GM21367 (cell line): Measurements from ENCODE around the gene RUFY1.
"Not testable (repeated sequence)": the region's sequence is repeated elsewhere in the genome, so short reads cannot be mapped to it uniquely, and the experiment has no call there.

Experiments used
- ATAC-seq: cut with Tn5 transposase; IDR thresholded peaks from one replicate; pipeline ENCODE4 v1.9.1; 2021; ENCODE audit not compliant: unreplicated experiment

Gene RUFY1

DNA sequence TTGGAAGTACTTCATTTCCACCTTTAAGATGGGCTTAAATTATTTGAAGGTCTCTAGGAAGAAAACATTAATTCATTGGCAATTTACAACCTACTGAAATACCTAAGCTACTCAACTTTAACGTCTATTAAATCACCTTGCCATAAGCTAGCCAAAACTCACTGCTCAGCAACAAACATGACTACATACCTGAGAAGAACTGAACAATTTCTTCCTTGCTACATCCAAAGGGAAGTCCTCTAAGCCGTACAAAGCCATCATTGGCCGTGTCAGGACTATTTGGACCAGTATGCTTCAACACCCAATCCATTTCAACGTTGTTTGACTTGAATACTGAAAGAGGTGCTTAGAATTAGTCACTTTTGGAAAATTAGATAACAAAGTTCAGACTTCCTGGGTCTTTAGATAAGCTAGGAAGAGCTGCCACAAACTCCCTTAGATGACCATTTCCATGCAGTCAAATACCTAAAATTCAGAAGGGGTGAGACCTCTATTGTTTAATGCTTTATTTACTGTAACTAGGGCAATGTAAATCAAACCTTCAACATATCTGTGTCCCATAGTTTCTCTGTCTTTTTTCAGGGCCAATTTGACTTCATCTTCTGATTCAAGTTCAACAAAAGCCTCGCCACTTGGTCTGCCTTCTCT, 70.5 kb downstream of the RUFY1 start:
- ATAC-seq: no peak

DNA sequence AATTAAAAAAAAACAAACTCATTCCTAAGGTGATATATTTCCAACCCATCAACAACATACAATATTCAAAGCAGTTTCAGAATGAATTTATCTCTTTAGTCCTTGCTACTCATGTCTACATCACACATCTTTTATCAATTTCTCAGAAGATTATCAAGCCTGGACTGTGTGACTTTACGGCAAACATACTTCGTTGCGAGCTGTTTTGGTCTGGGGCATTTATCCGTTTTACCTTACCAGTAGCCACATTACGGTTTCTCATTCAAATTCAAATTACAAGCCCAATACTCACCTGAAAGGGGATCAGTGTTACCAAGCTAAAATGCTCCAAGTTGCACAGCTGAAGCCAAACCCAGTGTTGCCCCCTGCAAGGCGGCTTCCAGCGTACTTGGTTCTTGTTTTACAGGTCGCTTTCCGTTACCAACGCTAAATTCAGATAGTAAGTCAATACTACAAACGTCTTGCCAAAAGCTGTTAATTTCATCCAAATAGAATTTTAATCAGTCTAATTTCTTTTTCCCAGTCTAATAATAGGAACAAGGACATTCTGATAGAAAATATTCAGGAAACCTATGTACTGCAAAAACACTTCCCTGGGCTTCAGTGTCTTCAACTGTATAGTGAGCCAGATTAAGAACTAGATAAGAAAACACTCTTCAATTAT, 71.3 kb downstream of the RUFY1 start:
- no peak for ATAC-seq

DNA sequence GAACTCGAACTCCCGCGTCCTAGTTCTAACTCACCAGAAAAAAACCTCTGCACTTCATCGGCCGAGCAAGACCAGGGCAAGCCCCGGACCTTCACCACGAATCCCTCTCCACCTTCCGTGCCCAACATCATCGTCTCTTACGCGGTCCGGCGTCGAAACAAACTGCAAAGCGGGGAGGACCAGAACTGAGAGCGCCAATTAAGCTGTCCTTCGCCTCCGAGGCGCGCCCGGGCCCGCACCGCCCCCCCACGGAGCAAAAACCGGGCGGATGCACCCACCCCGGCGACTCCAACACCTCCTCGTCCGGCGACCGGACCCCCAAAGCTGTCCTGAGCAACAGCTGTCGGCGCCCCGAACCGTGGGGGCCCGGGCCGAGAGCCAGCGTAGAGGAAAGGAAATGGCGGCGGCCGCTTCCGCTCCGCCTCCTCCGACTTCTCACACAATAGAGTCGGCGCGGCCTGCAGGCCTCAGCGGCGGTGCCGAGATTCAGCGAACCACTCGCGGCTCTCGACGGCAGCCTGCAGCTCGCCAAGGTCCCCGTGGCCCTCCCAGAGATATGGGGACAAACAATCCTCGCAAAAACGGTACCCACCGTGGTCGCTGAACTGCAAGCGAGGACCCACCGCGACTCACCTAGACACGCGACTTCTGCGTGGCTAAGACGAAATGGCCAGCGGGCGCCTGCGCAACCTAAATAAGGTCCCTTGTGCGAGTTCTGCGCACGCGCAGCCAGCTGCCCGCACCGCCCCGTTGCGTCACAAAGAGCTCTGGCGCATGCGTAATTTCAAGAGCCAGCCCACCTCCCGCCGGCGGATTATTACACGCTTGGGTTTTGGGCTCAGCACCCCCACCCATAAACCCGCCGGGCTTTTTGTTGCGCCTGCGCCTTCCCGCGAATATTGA, 72.9 kb downstream of the RUFY1 start, which contains the start of gene HNRNPH1:
Gene HNRNPH1, minus strand, starts transcription at position 669 of the 903 bp plus-strand sequence. Its CDS starts 538 bp downstream, at position 131.
- ATAC-seq: peak; percentile 62

DNA sequence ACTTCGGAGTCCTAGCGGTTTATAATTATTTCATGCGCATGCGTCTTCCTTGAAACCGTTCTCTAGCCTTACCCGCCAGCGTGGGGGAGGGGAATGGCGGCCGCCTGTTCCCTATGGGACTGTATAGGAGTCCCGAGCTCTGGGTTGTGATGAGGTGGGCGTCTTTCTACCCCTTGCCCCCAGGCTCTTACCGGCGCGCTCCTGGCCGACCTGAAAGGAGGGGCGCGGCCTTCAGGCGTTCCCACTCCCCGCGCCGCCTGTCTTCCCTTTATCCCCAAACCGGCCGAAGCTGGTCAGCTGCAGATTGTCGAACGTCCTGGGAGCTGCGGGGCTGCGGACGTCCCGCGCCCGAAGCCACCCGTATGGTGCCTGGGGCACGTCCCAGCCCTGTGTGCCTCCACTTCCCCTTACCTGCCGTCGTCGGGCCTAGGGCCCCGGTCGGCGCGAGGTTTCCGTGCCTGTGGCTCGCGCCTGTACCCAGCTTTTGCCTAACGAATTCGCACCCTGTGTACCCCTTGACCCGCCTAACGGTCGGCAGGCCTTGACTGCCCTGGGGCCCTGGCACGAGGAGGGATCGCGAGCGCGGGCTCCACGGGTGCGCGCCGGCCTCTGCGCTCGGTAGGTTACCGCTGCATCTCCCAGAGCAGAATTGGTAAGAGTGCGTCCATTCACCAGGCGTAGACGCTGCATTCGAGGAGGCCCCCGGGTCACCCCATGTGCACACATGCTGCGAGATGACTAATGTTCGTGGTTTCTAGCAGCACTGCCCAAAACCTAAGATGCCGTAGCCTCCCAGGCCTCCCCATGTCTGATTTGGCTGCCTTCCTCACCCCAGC, 73.8 kb downstream of the RUFY1 start:
- ATAC-seq: peak; percentile 6

DNA sequence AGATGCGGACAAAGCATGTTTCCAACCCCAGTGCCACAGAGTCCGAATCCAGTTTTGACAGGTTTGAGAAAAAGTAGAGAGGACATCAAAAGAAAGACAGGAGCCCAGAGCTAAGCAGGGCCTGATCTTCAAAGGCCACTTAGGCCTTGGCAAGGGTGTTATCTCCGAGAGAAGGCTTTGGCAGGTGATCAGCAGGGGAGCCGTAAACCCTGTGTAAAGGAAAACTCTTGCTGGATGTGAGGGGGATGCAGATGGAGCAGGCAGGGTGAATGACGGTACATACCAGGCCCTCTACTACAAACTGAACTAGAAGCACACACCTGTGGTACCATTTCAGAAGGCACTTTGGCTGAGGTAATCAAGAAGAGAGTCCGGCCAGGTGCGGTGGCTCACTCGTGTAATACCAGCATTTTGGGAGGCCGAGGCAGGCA, 74.5 kb downstream of the RUFY1 start:
- ATAC-seq: no peak

DNA sequence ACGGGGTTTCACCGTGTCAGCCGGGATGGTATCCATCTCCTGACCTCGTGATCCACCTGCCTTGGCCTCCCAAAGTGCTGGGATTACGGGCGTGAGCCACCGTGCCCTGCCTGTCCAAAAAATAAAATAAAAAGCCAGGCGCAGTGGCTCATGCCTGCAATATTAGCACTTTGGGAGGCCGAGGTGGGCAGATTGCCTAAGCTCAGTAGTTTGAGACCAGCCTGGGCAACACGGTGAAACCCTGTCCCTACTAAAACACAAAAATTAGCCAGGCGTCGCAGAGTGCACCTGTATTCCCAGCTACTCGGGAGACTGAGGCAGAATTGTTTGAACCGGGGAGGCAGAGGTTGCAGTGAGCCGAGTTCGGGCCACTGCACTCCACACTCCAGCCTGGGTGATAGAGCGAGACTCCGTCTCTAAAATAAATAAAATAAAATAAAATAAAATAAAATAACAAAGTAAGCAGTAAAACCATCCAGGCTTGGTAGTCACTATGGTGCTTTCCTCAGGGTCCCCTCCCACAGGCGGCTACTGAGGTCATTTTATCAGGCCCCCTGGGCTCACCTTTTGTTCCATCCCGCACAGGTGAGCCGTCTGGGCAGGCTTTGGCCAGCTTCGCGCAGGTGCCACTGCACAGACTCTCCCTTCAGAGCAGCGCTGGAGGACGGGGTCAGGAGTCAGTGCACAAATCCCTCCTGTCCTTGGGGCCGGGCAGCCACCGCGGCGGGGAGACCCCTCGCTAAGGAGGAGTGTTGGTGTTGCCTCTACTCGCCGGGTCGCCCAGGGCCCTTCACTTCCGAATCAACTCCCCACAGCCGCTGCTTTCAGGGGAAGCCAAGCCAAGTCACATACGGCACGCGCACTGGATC, 83.4 kb downstream of the RUFY1 start:
- peak; percentile 52 for ATAC-seq

DNA sequence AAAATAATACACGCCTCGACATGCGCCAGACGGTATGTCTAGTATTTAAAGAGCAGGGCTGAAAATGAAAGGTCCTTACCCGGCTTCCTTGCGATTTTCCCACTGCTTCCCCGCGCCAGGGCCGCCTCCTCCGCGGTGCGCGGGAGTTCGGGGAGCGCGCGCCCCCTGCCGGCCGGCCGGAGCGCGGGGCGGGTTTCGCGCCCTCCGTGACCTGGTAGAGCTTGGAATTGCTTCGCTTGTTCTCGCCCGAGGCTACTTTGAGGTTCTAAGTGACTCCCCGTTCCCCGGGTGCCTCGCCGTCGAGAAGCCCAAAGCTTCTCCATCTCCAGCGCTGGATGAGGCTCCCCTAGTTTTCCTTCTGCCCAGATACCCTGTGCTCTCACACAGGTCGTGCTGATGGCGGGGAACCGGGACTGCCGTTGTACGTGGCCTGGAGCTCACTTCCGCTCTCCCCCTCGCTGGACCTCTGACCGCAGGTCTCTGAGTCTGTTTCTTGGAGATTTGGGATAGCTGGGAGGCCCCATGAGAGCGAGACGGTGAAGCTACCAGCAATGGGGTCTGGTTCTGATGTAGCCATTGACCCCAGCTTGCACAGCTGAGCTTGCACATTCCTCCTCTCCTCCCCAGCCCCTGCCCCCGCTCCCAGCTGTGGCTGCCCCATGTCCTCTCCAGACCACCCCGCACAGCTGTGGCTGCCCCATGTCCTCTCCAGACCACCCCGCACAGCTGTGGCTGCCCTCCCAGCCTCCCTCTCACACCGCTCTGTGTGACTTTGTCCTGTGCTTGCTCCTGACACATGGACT, 84.2 kb downstream of the RUFY1 start:
- peak; percentile 82 for ATAC-seq

DNA sequence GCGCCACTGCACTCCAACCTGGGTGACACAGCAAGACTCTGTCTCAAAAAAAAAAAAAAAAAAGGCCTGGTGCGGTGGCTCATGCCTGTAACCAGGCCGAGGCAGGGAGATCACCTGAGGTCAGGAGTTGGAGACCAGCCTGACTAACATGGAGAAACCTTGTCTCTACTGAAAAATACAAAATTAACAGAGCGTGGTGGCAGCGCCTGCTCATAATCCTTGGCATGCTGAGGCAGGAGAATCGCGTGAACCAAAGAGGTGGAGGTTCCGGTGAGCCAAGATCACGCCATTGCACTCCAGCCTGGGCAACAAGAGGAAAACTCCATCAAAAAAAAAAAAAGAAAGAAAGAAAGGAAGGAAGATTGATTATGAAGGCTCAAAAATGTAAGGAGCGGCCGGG, 88.9 kb downstream of the RUFY1 start:
- ATAC-seq: not testable (repeated sequence)

DNA sequence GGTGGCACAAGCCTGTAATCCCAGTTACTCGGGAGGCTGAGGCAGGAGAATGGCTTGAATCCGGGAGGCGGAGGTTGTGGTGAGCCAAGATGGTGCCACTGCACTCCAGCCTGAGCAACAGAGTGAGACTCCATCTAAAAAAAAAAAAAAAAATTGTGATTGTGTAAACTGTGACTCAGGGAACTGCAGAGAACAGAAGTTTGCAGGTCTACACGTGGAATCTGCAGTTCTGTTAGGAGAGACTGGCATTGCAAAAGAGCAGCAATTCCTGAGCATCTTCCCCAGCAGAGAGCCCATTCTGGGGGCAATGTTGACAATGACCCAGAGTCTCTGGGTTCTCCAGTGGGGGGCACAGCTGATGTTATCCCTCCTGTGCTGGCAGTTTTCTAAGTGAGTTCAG, 91.4 kb downstream of the RUFY1 start:
- not testable (repeated sequence) for ATAC-seq

DNA sequence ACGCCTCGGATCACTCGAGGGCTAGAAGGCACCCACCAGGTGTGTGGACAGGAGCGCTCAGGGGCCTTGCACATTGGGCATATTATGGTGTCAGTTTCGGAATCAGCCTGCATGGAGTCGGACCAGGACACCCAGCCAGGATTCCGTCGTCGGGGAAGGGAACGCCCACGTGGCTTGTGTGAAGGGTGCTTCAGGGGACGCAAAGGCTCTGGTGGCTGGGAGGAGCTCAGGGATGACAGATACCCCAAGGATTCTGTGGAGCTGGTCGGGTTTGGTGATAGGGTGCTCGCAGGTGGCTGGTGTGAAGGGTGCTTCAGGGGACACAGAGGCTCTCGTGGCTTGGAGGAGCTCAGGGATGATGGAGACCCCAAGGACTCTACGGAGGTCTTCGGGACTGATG, 92.3 kb downstream of the RUFY1 start:
- not testable (repeated sequence) for ATAC-seq

DNA sequence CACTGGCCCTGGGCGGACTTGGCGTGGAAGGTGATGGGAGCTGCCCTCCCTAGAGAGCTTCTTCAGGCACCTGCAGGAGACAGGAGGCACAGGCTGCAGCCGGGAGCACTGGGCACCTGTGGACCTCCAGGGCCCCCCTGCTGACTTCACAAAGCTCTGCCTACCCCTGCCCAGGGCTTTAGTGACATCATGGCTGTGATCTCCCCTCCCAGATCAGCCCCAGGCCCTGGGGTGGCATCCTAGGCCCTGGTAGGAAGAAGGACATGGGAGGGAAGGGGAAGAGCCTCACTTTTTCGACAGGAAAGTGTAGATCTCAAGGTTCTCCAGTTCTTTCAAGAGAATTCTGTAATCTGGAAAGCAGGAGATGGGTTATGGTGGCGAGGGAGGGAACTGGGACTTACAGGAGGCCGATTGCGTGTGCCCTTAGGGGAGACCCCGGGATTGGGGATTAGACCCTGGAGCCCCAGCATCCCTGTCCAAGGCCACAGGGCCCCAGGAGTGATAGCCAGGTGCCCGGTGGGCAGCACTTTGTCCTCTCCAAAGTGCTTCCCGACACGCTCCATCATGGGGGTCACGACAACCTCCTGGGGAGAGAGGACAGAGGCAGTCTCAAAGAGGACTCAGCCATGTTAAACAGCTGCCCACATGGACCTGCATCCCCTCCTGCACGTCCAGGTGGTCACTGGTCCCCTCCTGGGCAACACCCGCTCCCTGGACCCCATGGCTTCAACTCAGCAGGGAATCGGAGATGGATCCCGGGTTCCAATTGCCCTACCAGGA, 93.0 kb downstream of the RUFY1 start:
- ATAC-seq: not testable (repeated sequence)

DNA sequence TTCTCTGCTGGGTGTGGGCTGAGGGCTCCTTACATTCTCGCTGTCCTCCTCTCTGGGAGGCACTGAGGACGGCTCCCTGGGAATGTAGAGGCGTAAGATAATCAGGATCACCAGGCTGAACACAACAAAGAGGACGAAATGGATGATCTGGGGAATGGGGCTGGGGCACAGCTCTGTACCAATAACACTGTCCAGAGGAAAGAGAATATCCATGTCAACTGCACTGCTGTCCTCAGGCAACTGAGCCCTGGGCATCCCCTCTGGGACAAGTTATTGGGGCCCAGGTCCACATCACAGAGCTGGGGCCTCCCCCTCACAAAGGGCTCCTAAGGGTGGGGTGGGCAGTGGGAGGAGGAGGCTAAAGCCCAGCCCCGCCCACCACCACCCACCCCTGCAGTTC, 94.4 kb downstream of the RUFY1 start:
- not testable (repeated sequence) for ATAC-seq

DNA sequence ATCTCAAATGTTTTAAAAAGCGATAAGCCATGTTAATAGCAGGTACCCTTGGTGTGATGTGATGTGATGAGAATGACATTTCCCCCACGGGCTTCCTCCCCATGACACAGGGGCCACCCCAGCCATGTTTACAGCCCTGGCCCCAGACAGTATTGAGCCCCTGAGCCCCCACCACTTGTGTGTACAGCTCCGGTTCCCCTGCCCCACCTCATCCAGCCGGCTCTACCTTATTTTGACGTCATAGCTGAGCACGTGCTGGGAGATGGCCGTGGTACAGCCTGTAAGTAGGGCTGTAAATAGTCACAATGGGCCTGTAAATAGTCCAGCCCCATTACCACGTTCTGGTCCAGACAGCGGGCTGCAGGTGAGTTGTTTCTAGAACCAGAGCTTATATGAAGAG, 98.1 kb downstream of the RUFY1 start:
- ATAC-seq: no peak

DNA sequence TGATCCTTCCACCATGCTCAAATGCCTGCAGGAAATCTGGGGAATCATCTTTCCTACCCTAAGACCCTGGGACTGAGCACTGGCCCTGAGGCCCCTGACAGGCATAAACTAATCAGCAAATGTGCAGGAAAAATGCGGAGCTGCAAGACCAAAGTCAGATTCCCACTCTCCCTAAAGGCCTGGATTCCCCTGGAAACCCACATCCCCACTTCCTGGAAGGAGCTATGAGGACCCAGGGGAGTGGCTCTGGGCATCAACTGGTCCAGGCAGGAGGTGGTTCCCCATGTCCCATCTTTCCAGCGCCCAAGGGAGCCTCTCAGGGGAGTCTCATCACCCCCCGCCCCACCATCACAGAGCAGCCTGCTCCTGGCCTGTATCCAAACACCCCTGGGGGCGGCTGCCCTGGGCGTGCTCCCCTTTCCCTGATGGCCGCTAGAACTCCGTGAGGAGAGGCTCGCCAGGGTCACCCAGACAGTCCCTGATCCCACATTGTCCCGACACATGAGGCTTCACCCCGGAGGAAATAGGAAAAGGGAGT, 98.9 kb downstream of the RUFY1 start:
- not testable (repeated sequence) for ATAC-seq

DNA sequence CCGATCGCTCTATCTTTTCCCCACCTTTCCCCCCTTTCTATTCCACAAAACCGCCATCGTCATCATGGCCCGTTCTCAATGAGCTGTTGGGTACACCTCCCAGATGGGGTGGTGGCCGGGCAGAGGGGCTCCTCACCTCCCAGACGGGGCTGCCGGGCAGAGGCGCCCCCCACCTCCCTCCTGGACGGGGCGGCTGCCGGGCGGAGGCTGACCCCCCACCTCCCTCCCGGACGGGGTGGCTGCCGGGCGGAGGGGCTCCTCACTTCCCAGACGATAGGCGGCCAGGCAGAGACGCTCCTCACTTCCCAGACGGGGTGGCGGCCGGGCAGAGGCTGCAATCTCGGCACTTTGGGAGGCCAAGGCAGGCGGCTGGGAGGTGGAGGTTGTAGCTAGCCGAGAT, 99.9 kb downstream of the RUFY1 start:
- ATAC-seq: not testable (repeated sequence)

DNA sequence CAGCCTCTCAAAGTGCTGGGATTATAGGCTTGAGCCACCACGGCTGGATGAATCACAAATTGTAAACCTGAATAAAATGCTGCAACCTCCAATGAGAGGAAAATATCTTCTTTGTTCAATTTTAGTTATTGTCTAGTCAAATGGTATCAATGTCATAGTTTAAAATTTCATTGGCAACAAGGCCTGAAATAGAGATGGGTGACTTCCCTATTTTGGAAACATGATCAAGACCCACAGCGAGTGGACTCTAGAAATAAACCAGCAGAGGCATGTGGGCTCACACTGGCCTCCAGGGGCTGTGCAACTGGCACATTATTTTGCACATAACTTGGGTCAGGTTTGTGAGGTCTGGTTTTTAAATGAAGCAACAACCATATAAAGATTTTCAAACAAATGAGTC, 102.8 kb downstream of the RUFY1 start:
- ATAC-seq: not testable (repeated sequence)

DNA sequence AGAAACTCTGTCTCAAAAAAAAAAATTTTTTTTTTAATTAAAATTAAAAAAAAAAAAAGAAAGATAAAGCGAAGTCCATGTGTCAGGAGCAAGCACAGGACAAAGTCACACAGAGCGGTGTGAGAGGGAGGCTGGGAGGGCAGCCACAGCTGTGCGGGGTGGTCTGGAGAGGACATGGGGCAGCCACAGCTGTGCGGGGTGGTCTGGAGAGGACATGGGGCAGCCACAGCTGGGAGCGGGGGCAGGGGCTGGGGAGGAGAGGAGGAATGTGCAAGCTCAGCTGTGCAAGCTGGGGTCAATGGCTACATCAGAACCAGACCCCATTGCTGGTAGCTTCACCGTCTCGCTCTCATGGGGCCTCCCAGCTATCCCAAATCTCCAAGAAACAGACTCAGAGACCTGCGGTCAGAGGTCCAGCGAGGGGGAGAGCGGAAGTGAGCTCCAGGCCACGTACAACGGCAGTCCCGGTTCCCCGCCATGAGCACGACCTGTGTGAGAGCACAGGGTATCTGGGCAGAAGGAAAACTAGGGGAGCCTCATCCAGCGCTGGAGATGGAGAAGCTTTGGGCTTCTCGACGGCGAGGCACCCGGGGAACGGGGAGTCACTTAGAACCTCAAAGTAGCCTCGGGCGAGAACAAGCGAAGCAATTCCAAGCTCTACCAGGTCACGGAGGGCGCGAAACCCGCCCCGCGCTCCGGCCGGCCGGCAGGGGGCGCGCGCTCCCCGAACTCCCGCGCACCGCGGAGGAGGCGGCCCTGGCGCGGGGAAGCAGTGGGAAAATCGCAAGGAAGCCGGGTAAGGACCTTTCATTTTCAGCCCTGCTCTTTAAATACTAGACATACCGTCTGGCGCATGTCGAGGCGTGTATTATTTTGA, 107.2 kb downstream of the RUFY1 start:
- ATAC-seq: peak; percentile 78
